WI38 (cell line): ENCODE measurements around the gene SNED1.
"Not testable (repeated sequence)": the region's sequence is repeated elsewhere in the genome, so short reads cannot be mapped to it uniquely, and the experiment has no call there.

ENCODE experiments used
- H3K4me3 ChIP-seq: 2 replicates; pipeline ENCODE4 v1.5.1; 2011; ENCODE audit warnings: low read depth, mild to moderate bottlenecking, control low read depth, low read length
- CTCF ChIP-seq: IDR thresholded peaks from 2 replicates; pipeline ENCODE4 v1.5.1; 2012; ENCODE audit warnings: low read depth, mild to moderate bottlenecking, control low read depth, low read length

Gene SNED1

DNA sequence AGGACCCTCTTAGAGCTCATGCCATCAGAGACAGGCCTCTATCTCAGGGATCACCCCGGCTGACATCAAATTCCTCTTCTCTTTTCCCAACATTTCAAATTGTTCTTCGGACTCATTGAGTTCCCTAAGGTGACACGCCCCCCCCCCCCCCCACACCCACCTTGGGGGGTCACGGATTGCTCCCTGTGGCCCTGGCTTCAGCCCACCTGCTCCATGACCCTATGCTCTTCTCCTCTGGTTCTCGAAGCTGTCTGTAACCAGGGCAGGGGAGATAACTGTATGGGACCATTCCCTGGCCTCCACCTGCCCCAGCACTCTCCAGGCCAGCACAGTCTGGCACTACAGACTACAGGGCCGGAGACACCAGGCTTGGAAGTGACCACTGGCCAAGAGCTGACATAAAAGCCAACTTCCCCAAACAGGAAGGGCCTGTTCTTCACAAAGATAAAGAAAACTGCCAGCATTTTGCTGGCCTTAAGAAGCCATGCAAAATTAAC, 96.6 kb downstream of the SNED1 start:
- no peak overlapping the region for H3K4me3 ChIP-seq
- TF ChIP-seq CTCF, result no peak

GRCh38 chr2:241095594-241096290, 97.3 kb downstream of the SNED1 start:
- no peak overlapping the region for H3K4me3 ChIP-seq
- no peak for TF ChIP-seq CTCF

DNA sequence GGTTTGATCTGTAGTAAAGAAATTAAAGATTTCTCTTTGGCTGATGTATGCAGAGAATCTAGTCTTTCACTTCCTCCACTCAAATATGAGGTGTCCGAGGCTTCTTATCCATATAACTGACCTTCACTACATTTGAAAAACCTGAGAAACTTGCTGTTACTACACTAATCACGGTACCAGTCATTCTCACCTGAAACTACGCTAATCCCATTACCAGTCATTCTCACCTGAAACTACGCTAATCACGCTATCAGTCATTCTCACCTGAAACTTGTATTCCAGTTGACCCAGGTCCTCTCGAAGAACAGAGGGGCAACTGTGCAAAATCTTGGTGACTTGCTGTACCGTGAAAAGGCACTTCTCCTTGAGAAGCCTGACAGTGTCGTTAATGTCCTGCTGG, 98.6 kb downstream of the SNED1 start:
- no peak overlapping the region for H3K4me3 ChIP-seq

DNA sequence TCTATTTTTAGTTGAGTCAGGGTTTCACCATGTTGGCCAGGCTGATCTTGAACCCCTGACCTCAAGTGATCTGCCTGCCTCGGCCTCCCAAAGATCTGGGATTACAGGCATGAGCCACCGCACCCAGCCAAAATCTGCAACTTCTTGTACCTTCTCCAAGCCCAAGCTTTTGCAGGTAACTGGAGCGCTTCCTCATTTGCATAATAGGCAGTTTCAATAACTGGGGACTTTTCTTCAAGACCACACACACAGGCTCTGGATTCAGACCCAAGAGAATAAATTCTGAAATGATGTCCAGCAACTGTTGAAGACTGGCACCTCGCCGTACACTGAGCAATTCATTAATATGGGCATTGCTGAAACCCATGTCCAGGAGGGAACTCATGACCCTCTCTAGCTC, 100.8 kb downstream of the SNED1 start:
- no peak for TF ChIP-seq CTCF
- H3K4me3 ChIP-seq, result no peak overlapping the region

More for the DNA sequence above, 98.6 kb downstream of the SNED1 start:
- TF ChIP-seq CTCF, result no peak

- no peak for TF ChIP-seq CTCF
Measured at GRCh38 chr2:241102239-241102803, 103.9 kb downstream of the SNED1 start, which contains the start of gene MTERF4. Gene MTERF4, minus strand, starts transcription at chr2:241102287. Its CDS starts 14 bp downstream, at chr2:241102273.

GRCh38 chr2:241103176-241103595, 104.8 kb downstream of the SNED1 start:
- TF ChIP-seq CTCF, result no peak

More at GRCh38 chr2:241102239-241102803, 103.9 kb downstream of the SNED1 start, which contains the start of gene MTERF4:
- H3K4me3 ChIP-seq, result peak within 1 kb of the TSS; percentile 76

GRCh38 chr2:241104611-241105010, 106.2 kb downstream of the SNED1 start:
- H3K4me3 ChIP-seq, result not testable (repeated sequence)

More at GRCh38 chr2:241103176-241103595, 104.8 kb downstream of the SNED1 start:
- H3K4me3 ChIP-seq, result peak overlapping the region; percentile 76
